HG03175 (cell line): Measurements from ENCODE around the gene SLAMF8.

Source experiments
- ATAC-seq: cut with Tn5 transposase; IDR thresholded peaks from one replicate; pipeline ENCODE4 v1.9.1; 2021; ENCODE audit warnings: mild to moderate bottlenecking, moderate library complexity; ENCODE audit not compliant: unreplicated experiment

Gene SLAMF8

DNA sequence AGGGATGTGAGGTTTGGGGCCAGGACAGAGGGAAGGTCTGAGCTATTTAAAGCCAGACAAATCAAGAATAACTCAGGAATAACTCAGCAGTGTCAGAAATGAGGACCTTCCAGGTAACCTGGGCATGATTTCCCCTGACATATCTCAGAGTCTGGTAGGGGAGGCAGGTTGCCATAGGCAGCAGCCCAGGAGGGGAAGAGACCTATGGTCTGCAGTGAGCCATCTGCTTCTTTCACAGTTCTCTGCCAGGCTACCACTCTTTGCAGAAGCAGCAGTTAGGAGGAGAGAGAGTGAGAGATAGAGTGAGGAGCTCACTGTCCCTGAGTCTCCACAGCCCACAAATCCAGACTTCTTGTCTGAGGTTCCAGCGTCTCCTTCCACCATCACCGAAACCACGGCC is 42.1 kb downstream of the SLAMF8 start:
- no peak for ATAC-seq

DNA sequence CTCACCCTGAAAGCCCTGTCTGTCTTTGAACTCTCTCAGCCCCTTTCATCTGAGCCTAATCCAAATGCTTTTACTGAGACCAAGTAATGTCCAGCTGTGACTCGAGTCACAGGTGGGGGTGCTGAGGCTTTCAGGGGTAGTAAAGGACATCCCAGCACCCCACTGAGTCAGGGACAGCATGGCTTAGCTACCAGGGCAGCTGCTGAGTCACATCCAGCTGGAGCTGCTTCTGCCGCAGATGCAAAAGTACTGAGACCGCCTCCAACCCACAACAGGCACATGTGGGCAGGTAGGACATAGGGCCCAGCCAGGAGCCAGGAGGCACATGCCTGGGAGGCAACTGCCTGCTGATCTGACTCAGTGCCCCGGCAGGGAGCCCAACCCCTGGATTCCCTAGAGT is 42.5 kb downstream of the SLAMF8 start:
- no peak for ATAC-seq

DNA sequence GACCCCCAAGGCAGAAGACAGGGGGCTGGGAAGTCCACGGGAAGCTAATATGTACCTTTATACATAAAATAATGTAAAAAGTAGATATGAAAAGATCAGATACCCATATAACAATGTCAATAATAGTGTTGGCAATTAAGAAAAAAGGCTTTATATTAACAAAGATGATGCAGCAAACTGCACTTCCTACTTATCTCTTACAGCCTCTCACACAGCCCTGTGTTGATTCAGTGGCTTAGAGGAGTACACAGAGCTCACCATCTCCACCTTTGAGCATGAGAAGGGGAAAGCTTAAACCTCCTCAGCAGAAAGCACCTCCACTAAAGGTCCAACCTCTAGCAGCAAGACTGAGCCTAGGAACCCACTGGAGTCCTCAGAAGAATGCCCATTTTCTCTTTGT is 42.9 kb downstream of the SLAMF8 start:
- no peak for ATAC-seq

DNA sequence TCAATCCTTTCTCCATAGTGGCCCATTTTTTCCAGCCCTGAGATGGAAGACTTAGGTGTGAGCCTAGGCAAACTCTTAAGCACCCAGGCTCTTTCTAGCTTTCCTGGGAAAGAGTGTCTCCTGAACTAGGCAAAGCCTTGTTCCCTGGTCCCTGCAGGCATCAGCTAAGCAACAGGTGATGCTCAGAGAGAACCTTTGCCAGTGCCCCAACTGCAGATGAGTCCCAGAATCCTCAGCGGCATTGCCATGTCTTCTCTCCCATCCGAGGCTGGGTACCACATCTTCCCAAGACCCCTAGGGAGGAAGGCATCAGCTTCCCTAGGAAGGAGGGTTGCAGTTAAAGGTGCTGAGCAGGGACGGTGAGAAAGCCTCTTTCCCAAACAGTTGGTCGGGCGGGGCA is 44.0 kb downstream of the SLAMF8 start:
- ATAC-seq: no peak

DNA sequence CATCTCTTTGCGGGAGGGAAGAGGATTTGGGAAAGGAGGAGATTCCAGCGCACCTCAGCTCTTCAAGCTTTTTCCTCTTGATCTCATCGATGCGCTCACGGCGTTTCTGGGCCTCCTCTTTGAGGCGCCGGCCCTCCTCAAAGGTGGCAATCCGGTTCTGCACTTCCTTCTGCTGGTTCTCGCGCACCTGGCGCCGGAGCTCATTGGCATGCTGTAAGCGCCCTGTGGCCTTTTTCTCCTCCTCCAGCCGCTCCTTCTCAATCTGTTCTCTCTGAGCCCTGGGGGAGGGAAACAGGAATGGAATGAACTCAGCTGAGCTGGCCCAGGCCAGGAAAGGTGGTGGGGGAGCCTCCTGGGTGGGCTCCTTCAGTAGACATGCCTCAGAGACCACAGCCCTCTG is 46.2 kb downstream of the SLAMF8 start:
- no peak for ATAC-seq

- ATAC-seq: no peak
These were observed 47.0 kb downstream of the SLAMF8 start for GRCh38 chr1:159873530-159874143.

GRCh38 chr1:159877695-159878444 is 51.2 kb downstream of the SLAMF8 start:
- no peak for ATAC-seq

- ATAC-seq: no peak
These were observed 52.5 kb downstream of the SLAMF8 start for GRCh38 chr1:159879136-159879535.

- no peak for ATAC-seq
These were observed 53.3 kb downstream of the SLAMF8 start for GRCh38 chr1:159879977-159880376.

DNA sequence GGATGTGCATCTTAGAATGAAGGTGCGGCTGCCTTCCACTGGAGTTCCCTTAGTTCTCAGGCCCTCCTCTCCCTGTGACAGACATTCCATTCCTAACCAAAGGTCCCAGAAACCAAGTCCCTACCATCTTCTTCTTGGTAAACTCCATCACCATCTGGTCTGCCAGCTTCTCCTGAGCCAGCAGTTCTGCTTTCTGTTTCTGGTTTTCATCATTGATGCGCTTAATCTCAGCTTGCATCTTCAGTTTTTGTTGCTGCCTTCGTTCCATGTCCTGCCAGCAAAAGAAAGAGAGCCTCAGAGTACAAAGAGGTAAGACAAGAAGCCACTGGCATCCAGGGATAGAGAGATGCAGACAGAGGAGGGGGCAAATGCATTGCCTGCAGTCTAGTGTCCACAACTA is 53.8 kb downstream of the SLAMF8 start:
- no peak for ATAC-seq

- no peak for ATAC-seq
These were observed 55.2 kb downstream of the SLAMF8 start for GRCh38 chr1:159881622-159882526.

GRCh38 chr1:159882527-159882862 is 55.8 kb downstream of the SLAMF8 start:
- no peak for ATAC-seq

GRCh38 chr1:159883134-159883533 is 56.5 kb downstream of the SLAMF8 start:
- no peak for ATAC-seq

DNA sequence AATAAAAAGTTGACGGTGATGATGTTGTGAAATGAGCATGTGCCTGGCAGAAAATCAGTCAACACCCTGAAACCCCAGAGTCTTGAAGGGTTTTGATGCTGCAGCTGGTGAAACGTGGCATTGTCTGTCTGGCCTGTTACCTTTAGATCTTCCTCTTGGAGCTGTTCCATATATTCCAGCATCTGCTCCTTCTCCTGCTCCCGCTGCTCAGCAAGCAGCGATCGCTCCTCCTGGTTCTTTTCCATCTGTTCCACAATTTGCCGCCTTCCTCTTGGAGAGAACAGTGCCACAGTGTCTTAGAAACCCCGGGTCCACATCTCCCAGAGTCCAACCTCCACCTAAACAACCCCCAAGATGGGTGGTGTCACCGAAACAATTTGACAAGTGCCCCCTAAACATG is 57.6 kb downstream of the SLAMF8 start:
- no peak for ATAC-seq
